Measurements from ENCODE around the gene TMEM31. TPM values are rescaled to one million over a fixed set of nuclear protein-coding genes. Genes with fewer than 3 reads are reported as not detected.

Gene TMEM31
- polyA plus RNA-seq, 2 donors = 0.05 TPM; not detected in 1

- Histone ChIP-seq H3K27ac (ENCODE audit: low read depth in 2 of 2, low read length in 1 of 2) (peak within 1 kb of the TSS; percentile 95 to 96), H3K9me3 (ENCODE audit: control insufficient read depth in 2 of 2, insufficient read depth in 1 of 2, low read depth in 1 of 2, low read length in 1 of 2) (peaks cover 0 to 6% of the 10 kb centered on the region in 2 donors), H3K4me1 (ENCODE audit: control insufficient read depth in 2 of 2, insufficient read depth in 2 of 2, low read length in 1 of 2) (no peaks in the 10 kb centered on the region), H3K27me3 (ENCODE audit: control insufficient read depth in 1 of 2, insufficient read depth in 2 of 2, low read length in 2 of 2) (peaks cover 0 to 2% of the 10 kb centered on the region in 2 donors), H3K4me3 (ENCODE audit: low read depth in 1 of 2, low read length in 2 of 2) (peak within 1 kb of the TSS; percentile 61 to 75), H3K36me3 (ENCODE audit: control insufficient read depth in 2 of 2, insufficient read depth in 2 of 2, low read length in 1 of 2) (peaks cover 0 to 4% of the 10 kb centered on the region in 2 donors)
- 0 to 29% methylated on average over 37 of the region's 37 CpGs for WGBS, 2 donors
Observed at GRCh38 chrX:103686199-103687072, 24.3 kb upstream of the TMEM31 start, which contains the start of gene MORF4L2. TSS of gene MORF4L2 (minus strand) at chrX:103686699. CDS start at chrX:103677027, 9,672 bp downstream.

- Histone ChIP-seq H3K27me3 (ENCODE audit: control insufficient read depth in 1 of 2, insufficient read depth in 2 of 2, low read length in 2 of 2) (peaks cover 0 to 2% of the 10 kb centered on the region in 2 donors), H3K36me3 (ENCODE audit: control insufficient read depth in 2 of 2, insufficient read depth in 2 of 2, low read length in 1 of 2) (peaks cover 0 to 4% of the 10 kb centered on the region in 2 donors), H3K4me3 (ENCODE audit: low read depth in 1 of 2, low read length in 2 of 2) (peak overlapping the region; percentile 46 to 75), H3K4me1 (ENCODE audit: control insufficient read depth in 2 of 2, insufficient read depth in 2 of 2, low read length in 1 of 2) (no peaks in the 10 kb centered on the region), H3K27ac (ENCODE audit: low read depth in 2 of 2, low read length in 1 of 2) (peak overlapping the region; percentile 90 to 96), H3K9me3 (ENCODE audit: control insufficient read depth in 2 of 2, insufficient read depth in 1 of 2, low read depth in 1 of 2, low read length in 1 of 2) (peaks cover 0 to 6% of the 10 kb centered on the region in 2 donors)
- WGBS, 2 donors = 0 to 22% methylated on average over 40 of the region's 40 CpGs
Observed at GRCh38 chrX:103687073-103687695, 23.5 kb upstream of the TMEM31 start.

GRCh38 chrX:103687696-103688201, 23.0 kb upstream of the TMEM31 start:
- peaks cover 0 to 6% of the 10 kb centered on the region in 2 donors for H3K9me3 ChIP-seq (ENCODE audit: control insufficient read depth in 2 of 2, insufficient read depth in 1 of 2, low read depth in 1 of 2, low read length in 1 of 2)
- H3K27ac ChIP-seq (ENCODE audit: low read depth in 2 of 2, low read length in 1 of 2) = peak overlapping the region; percentile 90 to 96
- WGBS, 2 donors = 1 to 21% methylated on average over 17 of the region's 17 CpGs
- H3K36me3 ChIP-seq (ENCODE audit: control insufficient read depth in 2 of 2, insufficient read depth in 2 of 2, low read length in 1 of 2) = peaks cover 0 to 4% of the 10 kb centered on the region in 2 donors
- peak overlapping the region; percentile 46 to 75 for H3K4me3 ChIP-seq (ENCODE audit: low read depth in 1 of 2, low read length in 2 of 2)
- no peaks in the 10 kb centered on the region for H3K4me1 ChIP-seq (ENCODE audit: control insufficient read depth in 2 of 2, insufficient read depth in 2 of 2, low read length in 1 of 2)
- H3K27me3 ChIP-seq (ENCODE audit: control insufficient read depth in 1 of 2, insufficient read depth in 2 of 2, low read length in 2 of 2) = peaks cover 0 to 2% of the 10 kb centered on the region in 2 donors

GRCh38 chrX:103688946-103689345, 21.8 kb upstream of the TMEM31 start:
- Histone ChIP-seq H3K36me3 (ENCODE audit: control insufficient read depth in 2 of 2, insufficient read depth in 2 of 2, low read length in 1 of 2) (no peaks in the 10 kb centered on the region), H3K4me1 (ENCODE audit: control insufficient read depth in 2 of 2, insufficient read depth in 2 of 2, low read length in 1 of 2) (no peaks in the 10 kb centered on the region), H3K27me3 (ENCODE audit: control insufficient read depth in 1 of 2, insufficient read depth in 2 of 2, low read length in 2 of 2) (peaks cover 0 to 2% of the 10 kb centered on the region in 2 donors), H3K4me3 (ENCODE audit: low read depth in 1 of 2, low read length in 2 of 2) (no peak overlapping the region), H3K27ac (ENCODE audit: low read depth in 2 of 2, low read length in 1 of 2) (no peak overlapping the region), H3K9me3 (ENCODE audit: control insufficient read depth in 2 of 2, insufficient read depth in 1 of 2, low read depth in 1 of 2, low read length in 1 of 2) (peaks cover 0 to 6% of the 10 kb centered on the region in 2 donors)
- 30 to 37% methylated on average over 4 of the region's 4 CpGs for WGBS, 2 donors

- H3K9me3 ChIP-seq (ENCODE audit: control insufficient read depth in 2 of 2, insufficient read depth in 1 of 2, low read depth in 1 of 2, low read length in 1 of 2) = peaks cover 0 to 6% of the 10 kb centered on the region in 2 donors
- H3K4me1 ChIP-seq (ENCODE audit: control insufficient read depth in 2 of 2, insufficient read depth in 2 of 2, low read length in 1 of 2) = no peaks in the 10 kb centered on the region
- H3K4me3 ChIP-seq (ENCODE audit: low read depth in 1 of 2, low read length in 2 of 2) = no peak overlapping the region
- WGBS, 2 donors = 54 to 97% methylated on average over 1 of the region's 1 CpG
- no peaks in the 10 kb centered on the region for H3K36me3 ChIP-seq (ENCODE audit: control insufficient read depth in 2 of 2, insufficient read depth in 2 of 2, low read length in 1 of 2)
- H3K27ac ChIP-seq (ENCODE audit: low read depth in 2 of 2, low read length in 1 of 2) = no peak overlapping the region
- peaks cover 0 to 2% of the 10 kb centered on the region in 2 donors for H3K27me3 ChIP-seq (ENCODE audit: control insufficient read depth in 1 of 2, insufficient read depth in 2 of 2, low read length in 2 of 2)
Observed at GRCh38 chrX:103691059-103691458, 19.6 kb upstream of the TMEM31 start.

GRCh38 chrX:103697687-103698086, 13.0 kb upstream of the TMEM31 start:
- no peak overlapping the region for H3K4me3 ChIP-seq (ENCODE audit: low read depth in 1 of 2, low read length in 2 of 2)
- H3K27me3 ChIP-seq (ENCODE audit: control insufficient read depth in 1 of 2, insufficient read depth in 2 of 2, low read length in 2 of 2) = no peaks in the 10 kb centered on the region
- H3K36me3 ChIP-seq (ENCODE audit: control insufficient read depth in 2 of 2, insufficient read depth in 2 of 2, low read length in 1 of 2) = no peaks in the 10 kb centered on the region
- no peaks in the 10 kb centered on the region for H3K9me3 ChIP-seq (ENCODE audit: control insufficient read depth in 2 of 2, insufficient read depth in 1 of 2, low read depth in 1 of 2, low read length in 1 of 2)
- H3K4me1 ChIP-seq (ENCODE audit: control insufficient read depth in 2 of 2, insufficient read depth in 2 of 2, low read length in 1 of 2) = no peaks in the 10 kb centered on the region
- H3K27ac ChIP-seq (ENCODE audit: low read depth in 2 of 2, low read length in 1 of 2) = no peak overlapping the region

- no peaks in the 10 kb centered on the region for H3K27me3 ChIP-seq (ENCODE audit: control insufficient read depth in 1 of 2, insufficient read depth in 2 of 2, low read length in 2 of 2)
- 75 to 80% methylated on average over 5 of the region's 5 CpGs for WGBS, 2 donors
- H3K27ac ChIP-seq (ENCODE audit: low read depth in 2 of 2, low read length in 1 of 2) = no peak overlapping the region
- no peak overlapping the region for H3K4me3 ChIP-seq (ENCODE audit: low read depth in 1 of 2, low read length in 2 of 2)
- H3K9me3 ChIP-seq (ENCODE audit: control insufficient read depth in 2 of 2, insufficient read depth in 1 of 2, low read depth in 1 of 2, low read length in 1 of 2) = no peaks in the 10 kb centered on the region
- no peaks in the 10 kb centered on the region for H3K36me3 ChIP-seq (ENCODE audit: control insufficient read depth in 2 of 2, insufficient read depth in 2 of 2, low read length in 1 of 2)
- no peaks in the 10 kb centered on the region for H3K4me1 ChIP-seq (ENCODE audit: control insufficient read depth in 2 of 2, insufficient read depth in 2 of 2, low read length in 1 of 2)
Observed at GRCh38 chrX:103699243-103699642, 11.5 kb upstream of the TMEM31 start.

GRCh38 chrX:103704863-103705262, 5.8 kb upstream of the TMEM31 start:
- no peaks in the 10 kb centered on the region for H3K9me3 ChIP-seq (ENCODE audit: control insufficient read depth in 2 of 2, insufficient read depth in 1 of 2, low read depth in 1 of 2, low read length in 1 of 2)

GRCh38 chrX:103716962-103717361, 6.3 kb downstream of the TMEM31 start:
- 24 to 42% methylated on average over 2 of the region's 2 CpGs for WGBS, 2 donors
- no peak overlapping the region for H3K4me3 ChIP-seq (ENCODE audit: low read depth in 1 of 2, low read length in 2 of 2)
- no peaks in the 10 kb centered on the region for H3K4me1 ChIP-seq (ENCODE audit: control insufficient read depth in 2 of 2, insufficient read depth in 2 of 2, low read length in 1 of 2)
- H3K36me3 ChIP-seq (ENCODE audit: control insufficient read depth in 2 of 2, insufficient read depth in 2 of 2, low read length in 1 of 2) = no peaks in the 10 kb centered on the region
- H3K27me3 ChIP-seq (ENCODE audit: control insufficient read depth in 1 of 2, insufficient read depth in 2 of 2, low read length in 2 of 2) = peaks cover 0 to 6% of the 10 kb centered on the region in 2 donors
- H3K9me3 ChIP-seq (ENCODE audit: control insufficient read depth in 2 of 2, insufficient read depth in 1 of 2, low read depth in 1 of 2, low read length in 1 of 2) = no peaks in the 10 kb centered on the region
- H3K27ac ChIP-seq (ENCODE audit: low read depth in 2 of 2, low read length in 1 of 2) = peak overlapping the region in 1 of 2 donors; percentile 51

More at GRCh38 chrX:103704863-103705262, 5.8 kb upstream of the TMEM31 start:
- no peaks in the 10 kb centered on the region for H3K4me1 ChIP-seq (ENCODE audit: control insufficient read depth in 2 of 2, insufficient read depth in 2 of 2, low read length in 1 of 2)
- no peak overlapping the region for H3K4me3 ChIP-seq (ENCODE audit: low read depth in 1 of 2, low read length in 2 of 2)
- H3K36me3 ChIP-seq (ENCODE audit: control insufficient read depth in 2 of 2, insufficient read depth in 2 of 2, low read length in 1 of 2) = no peaks in the 10 kb centered on the region
- no peaks in the 10 kb centered on the region for H3K27me3 ChIP-seq (ENCODE audit: control insufficient read depth in 1 of 2, insufficient read depth in 2 of 2, low read length in 2 of 2)
- 92 to 96% methylated on average over 3 of the region's 3 CpGs for WGBS, 2 donors
- H3K27ac ChIP-seq (ENCODE audit: low read depth in 2 of 2, low read length in 1 of 2) = no peak overlapping the region

Measured in esophagus (tissue), 2 donors.